Measurements from ENCODE around the gene FASTK.

Gene FASTK

DNA sequence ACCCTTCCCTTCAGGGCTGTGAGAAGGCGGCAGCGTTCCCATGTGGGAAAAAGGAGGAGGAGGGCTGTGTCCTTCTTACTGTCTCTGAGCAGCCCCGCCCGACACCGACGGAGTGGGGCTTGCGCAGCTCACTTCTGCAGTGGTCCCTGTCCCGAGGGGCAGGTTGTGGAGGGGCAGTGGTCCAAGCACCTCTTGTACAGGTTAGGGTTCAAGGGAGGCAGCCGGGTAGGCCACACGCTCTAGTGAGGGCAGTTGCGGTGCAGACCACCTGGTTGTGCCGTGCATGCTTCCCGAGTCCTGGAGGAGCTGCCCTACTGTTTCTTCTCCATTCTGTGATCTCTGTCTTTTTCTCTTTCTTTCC lies 38.4 kb upstream of the FASTK start:
- no peak for DNase-seq (ENCODE audit: low read depth)
- H3K4me3 ChIP-seq (ENCODE audit: low read depth, low read length): no peak overlapping the region

DNA sequence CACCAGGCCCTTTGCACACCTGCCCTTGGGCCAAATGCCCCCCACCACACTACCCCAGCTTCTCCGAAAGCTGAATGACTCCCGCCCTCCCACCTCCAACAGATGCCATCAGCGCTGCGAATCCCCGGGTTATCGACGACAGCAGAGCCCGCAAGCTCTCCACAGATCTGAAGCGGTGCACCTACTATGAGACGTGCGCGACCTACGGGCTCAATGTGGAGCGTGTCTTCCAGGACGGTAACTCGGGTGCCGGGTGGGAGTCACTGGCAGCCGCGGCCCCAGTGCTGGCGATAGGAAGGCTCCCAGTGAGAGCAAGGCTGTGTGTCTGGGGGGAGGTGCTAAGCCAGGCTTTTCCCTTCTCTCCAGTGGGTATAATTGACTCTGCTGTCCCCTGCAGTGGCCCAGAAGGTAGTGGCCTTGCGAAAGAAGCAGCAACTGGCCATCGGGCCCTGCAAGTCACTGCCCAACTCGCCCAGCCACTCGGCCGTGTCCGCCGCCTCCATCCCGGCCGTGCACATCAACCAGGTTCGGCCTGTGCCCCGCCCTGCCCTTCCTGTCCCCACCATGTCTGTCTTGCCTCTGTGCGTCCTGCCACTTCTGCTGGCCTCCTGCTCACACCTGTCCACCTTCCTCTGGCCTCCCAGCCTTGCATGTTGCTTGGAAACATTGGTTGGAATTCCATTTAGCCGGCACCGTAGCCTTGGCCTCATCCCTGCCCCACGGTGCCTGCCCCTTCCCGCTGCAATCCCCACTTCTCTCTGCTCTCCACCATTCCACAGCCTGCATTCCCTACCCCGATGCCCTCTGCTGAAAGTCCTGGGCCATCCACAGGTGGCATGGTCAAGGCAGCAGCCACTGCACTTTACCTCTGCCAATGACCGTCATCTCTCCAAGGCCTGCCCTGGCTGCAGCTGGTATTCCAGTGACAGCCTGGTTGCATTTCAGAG lies 37.8 kb upstream of the FASTK start:
- no peak for DNase-seq (ENCODE audit: low read depth)
- no peak overlapping the region for H3K4me3 ChIP-seq (ENCODE audit: low read depth, low read length)

DNA sequence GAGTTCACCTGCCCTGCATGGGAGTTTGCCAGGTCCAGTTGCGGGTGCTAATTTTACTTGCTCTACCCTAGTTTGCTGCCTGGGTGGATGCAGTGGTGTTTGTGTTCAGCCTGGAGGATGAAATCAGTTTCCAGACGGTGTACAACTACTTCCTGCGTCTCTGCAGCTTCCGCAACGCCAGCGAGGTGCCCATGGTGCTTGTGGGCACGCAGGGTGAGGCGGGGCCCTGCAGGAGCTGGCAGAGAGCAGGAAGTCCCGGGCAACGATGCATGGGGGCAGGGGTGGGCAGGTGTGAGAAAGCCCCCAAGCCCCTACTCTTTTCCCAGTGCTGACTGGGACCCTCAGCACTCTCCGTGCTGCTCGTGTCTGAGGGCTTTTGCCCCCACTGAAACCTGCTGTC lies 37.0 kb upstream of the FASTK start:
- no peak overlapping the region for H3K4me3 ChIP-seq (ENCODE audit: low read depth, low read length)
- no peak for DNase-seq (ENCODE audit: low read depth)

DNA sequence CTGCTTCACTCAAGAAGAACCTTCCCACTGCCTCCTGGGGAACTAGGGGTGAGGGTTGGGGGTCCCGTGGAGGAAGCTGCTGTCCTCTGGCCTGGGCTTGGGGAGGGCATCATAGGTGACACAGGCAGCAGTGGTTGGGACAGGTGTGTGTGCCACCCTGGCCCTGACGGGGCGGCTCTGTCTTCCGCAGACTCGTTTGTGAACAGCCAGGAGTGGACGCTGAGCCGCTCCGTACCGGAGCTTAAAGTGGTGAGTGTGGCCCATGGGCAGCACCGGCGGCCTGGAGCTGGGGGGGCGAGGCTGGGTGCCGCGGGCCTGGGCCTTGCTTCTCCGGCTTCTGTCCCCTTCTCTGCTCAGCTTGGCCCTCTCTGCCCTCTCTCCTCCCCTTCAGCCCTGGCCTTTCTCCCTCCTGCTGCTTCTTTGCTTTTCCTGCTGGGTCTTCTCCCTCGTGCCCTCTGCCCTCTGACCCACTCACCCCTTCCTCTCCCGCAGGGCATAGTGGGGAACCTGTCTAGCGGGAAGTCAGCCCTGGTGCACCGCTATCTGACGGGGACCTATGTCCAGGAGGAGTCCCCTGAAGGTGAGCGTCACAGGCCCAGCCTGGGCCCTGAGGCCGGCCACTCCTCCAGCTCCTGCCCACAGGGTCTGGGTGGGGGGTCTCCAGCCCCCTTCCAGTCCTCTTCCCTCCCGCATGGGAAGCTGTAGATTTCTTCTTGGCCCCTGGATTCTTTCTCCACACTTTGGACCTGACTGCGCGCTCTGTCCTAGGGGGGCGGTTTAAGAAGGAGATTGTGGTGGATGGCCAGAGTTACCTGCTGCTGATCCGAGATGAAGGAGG lies 36.2 kb upstream of the FASTK start:
- H3K4me3 ChIP-seq (ENCODE audit: low read depth, low read length): no peak overlapping the region

DNA sequence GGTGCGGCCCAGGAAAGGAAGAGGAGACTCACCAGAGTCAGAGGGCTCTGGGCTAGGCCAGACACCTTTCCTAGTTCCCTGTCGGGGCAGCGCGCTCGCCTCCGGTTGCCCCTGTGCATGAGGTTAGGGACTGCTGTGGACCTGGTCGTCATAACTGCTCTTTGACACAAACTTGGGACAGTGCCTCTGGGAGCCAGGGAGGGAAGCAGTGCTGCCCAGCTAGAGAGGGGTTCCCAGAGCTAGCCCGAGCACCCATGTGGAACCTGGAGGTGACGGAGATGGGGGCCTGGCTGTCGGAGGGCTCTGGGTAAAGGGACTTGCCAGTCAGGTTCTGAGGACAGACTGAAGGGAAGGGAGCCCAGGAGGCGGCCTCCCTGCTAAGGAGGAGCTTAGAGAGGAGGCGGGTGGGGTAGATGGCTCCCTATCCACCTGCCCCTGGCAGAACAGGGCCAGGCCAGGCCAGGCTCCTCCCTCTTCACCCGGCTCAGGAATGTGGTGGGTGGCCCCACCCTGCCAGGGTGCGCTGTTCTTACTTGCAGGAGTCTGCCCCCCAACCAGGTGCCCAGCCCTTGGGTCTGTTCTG lies 35.3 kb upstream of the FASTK start:
- H3K4me3 ChIP-seq (ENCODE audit: low read depth, low read length): no peak overlapping the region
- DNase-seq (ENCODE audit: low read depth): no peak

More for the DNA sequence above, 36.2 kb upstream of the FASTK start:
- no peak for DNase-seq (ENCODE audit: low read depth)

DNA sequence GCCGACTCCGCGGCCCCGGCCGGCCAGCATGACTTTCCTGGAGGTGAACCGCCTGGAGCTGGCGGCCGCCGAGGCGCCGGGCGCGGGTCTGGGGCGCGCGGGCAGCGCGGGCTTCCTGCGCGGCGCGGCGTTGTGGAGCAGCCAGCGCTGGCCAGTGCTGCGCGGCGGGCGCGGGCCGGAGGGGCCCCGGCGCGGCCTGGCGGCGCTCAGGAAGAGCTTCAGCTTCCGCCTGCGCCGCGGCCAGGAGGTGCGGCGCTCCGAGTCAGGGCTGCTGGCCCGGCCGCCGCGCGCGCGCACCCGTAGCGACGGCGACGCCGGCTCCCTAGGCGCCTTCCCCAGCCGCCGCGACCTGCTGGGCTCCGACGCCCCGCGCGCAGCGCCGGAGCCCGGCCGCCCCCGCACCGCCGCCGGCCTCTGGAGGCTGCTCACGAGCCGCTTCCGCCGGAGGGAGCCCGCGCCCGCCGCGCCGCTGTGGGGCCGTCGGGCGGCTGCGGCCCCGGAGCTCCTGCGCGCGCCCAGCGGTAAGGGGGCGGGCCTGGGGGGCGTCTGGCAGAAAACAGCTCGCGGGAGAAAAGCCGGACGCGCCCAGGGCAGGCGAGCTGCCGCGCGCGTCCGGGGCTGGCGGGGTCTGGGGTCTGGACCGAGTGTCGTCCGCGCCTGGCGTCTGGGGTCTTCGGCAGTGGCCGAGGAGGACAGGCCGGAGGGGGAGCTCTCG lies 34.7 kb upstream of the FASTK start:
- no peak overlapping the region for H3K4me3 ChIP-seq (ENCODE audit: low read depth, low read length)

DNA sequence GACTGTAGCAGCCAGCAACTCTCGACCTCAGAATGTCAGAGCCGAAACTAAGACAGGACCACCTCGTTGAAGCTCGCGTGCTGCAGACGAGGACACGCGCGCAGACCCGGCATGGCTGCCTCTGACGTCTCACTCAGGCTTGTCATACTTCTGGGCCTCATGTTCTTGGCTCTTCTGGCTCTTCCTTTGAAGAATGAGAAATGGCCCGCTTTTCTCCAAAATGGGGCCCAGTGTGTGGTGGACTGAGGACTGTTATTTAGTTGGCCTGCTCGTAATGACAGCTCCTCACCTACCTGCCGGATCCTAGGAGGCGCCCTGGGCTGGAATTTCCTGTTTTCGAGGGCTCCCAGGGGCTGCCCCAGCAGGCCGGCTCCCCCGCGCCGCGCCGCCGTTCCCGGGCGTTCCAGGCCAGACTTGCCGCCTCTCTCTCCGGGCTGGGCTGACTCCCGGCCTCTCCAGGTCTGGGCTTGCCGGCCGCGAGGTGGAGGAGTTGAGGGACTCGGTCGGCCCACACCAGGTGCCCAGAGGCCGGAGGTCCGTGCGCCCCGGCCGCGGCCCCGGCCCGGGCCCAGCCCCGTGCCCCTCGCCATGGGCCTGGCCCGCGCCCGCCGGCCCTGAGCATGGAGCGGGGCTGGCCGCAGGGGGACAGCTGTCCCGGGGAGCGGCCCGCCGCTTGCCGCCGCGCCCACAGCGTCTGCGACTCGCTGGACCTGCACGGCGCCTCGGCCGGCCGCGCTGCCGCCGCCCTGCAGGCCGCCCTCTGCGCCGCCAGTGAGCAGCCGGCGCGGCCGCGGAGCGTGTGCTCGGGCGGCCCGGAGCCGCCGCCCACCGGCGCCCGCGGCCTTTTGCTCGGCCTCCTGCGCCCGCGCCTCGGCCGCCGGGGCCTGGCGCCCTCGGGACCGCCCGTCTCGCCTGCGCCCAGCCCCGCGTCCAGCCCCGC lies 33.8 kb upstream of the FASTK start:
- no peak for DNase-seq (ENCODE audit: low read depth)
- H3K4me3 ChIP-seq (ENCODE audit: low read depth, low read length): peak overlapping the region; percentile 9

More for the DNA sequence above, 34.7 kb upstream of the FASTK start:
- DNase-seq (ENCODE audit: low read depth): no peak

DNA sequence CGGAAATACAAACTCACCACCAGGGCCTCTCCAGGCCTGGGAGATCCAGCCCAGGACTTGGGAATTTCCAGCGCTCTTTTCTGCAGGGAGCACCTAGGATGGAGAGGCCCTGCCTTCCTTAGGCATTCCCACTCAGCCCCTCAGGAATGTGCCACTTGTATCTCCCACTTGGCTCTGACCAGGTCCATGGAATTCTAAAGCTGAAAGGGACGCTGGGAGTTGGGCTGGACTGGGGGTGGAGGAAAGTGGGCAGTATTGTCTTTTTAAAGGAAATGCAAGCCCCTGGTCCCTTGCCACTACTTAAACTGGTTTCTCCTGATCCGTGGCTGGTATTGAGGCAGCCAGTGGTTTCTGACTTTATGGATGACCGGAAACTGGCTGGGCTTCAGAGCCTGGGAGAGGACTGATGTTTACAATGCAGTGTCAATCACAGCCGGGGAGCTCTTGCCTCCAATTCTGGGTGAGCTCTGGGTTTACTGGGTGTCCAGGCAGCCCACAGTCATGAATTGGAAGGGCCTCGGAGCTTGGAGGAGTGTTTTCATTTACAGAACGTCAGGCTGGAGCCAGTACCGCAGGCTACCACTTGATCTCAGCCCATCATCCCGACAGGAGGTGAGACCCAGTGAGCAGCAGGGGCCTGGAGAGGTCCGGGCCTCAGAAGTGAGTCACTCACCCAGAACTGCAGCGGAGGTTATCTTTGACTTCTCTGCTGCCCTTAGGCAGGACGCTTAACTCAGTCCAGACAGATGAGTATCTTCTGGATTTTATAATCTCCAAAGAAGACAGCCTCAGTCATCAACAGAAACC lies 32.9 kb upstream of the FASTK start:
- DNase-seq (ENCODE audit: low read depth): no peak
- no peak overlapping the region for H3K4me3 ChIP-seq (ENCODE audit: low read depth, low read length)

DNA sequence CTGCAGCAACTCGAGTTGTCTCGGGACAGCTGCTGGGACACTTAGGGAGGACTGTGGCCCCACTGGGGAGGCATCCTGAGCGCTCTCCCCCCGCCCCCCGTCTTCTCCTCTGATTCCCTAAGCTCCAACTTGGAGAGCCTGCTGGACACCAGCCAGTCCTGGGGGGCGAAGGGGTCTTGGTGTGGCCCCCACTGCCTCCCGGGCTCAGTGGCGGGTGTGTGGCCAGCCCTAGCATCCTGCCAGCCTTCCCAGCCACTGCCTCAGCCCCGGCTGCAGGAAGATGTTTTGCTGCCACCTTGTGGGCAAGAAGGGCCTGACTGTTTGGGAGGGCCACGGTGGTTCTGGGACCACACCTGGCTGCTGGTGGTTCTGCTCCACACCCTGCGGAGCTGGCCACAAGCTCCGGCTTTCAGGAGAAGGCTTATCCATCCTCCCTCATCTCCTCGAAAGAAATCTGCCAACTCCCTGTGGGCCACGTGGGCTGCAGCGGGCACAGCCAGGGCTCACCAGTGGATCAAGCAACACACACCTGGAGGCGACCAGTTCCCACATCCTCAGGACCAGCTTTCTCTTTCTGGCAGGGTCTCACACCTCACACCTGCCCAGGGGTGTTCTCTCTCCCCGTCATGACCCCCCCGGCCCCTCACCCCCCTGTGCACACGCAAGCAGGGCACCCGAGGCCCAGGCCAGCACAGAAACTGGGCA lies 30.5 kb upstream of the FASTK start:
- no peak for DNase-seq (ENCODE audit: low read depth)
- H3K4me3 ChIP-seq (ENCODE audit: low read depth, low read length): no peak overlapping the region

DNA sequence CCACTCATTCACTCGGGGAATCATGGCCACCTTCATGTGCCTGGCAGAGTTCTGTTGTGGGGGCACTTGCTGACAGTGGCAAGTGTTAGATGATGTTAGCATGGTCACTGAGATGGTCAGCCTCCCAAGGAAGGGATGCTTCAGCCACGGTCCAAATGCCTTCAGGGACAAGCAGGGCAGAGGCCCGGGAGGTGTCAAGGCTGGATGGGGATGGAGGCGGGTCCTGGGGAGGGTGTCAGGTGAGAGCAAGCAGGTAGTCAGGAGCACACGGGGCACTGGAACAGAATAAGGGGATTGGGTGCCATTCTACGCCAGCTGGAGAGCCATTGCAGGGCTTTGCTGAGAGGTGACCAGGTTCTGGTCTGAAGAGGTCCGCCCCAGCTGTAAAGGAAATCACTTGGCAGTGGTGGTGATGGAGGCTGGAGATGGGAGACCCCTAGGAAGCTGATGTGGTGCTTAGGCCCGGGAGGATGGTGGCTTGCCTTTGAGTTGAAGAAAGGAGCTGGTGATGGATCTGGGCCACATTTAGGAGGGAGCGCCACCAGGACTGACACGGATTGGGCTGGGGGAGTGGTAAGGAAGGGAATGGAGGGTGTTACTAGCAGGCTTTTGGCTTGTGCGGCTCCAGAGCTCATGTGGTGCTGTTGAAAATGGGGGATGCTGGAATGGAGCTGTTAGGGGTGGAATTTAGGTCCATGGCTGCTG lies 29.8 kb upstream of the FASTK start:
- no peak overlapping the region for H3K4me3 ChIP-seq (ENCODE audit: low read depth, low read length)
- no peak for DNase-seq (ENCODE audit: low read depth)

DNA sequence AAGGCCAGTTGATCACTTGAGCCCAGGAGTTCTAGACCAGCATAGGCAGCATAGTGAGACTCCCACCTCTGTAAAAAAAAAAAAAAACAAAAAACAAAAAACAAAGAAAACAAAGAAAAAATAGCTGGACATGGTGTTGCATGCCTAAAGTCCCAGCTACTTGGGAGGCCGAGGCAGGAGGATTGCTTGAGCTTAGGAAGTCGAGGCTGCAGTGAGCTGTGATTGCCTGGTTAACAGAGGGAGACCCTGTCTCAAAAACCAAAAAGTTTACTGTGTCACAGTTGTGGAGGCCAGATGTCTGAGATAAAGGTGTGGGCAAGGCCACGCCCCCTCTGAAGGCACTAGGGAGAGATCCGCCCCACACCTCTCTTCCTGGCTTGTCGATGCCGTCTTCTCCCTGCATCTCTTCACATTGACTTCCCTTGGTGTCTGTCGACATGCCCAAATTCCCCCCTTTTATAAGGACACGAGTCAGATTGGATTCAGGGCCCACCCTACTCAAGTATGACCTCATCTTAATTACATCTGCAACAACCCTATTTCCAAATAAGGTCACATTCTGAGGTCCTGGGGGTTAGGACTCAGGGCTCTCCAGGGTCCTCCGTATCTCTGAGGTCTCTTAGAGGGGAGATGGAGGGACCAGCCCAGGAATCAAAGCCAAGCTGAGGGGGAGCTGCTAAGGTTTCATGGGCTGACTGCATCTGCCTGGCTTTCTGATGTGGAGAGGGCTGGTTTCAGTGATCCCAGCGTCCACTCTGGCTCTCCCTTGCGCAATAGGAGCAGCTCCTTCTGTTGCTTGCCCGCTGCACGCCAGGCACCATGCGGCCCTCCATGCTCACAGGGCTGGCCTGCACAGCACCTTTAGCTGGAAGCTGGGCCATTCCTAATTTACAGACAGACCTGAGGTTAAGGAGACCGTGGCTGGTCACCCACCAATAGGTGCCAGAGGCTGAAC lies 28.8 kb upstream of the FASTK start:
- DNase-seq (ENCODE audit: low read depth): no peak
- no peak overlapping the region for H3K4me3 ChIP-seq (ENCODE audit: low read depth, low read length)

DNA sequence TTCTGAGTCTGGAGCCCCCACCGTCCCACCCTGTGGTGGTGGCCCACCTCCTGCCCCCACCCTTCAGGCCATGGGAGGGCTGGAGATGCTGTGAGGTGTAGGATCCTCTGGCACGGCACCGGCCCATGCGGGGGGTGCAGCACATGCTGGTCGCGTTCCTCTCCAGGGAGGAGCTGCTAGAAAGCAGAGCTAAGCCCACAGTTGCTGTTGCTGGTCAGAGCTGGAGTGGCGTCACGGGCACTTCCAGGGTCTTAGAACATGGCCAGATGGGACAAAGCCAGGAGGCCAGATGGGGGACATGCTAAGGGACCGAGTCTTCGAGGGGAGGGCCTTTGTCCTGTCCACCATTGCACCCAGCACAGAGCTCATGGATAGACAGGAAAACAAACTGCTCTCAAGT lies 27.3 kb upstream of the FASTK start:
- H3K4me3 ChIP-seq (ENCODE audit: low read depth, low read length): no peak overlapping the region
- DNase-seq (ENCODE audit: low read depth): no peak

DNA sequence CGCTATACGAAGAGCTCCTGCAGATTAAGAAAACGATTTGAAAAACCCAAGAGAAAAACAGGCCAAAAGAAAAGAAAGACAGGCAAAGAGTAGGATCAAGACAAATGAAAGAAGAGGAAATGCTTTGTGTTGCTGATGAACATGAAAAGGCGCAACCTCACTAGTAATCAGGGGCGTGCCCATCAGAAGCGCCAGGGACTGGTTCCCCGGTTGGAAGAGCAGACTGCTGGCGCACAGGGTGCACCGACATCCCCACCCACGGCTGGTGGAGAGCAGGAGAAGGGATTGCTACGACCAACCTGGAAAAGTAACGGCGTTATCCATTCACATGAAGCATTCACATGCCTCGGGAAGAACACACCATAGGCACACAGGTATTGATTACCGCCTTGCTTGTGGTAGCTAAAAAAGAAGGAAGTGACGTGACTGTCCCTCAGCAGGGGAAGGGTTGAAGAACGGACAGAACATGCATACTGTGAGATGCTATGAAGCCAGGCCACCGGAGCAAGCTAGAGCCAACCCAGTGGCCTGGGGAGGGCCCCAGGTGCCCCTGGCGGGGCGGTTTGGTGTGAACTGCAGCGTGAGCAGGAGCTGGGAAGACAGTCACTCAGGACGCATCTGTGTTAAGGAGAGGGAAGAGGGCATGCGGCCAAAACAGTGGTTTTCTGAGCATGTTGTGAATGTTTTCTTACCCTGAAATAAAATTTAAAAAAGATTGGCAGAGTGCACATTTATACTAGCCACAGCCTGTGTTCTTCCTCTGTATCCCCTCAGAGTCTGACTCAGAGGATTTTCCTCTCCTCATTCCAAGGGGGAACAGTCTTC lies 24.0 kb upstream of the FASTK start:
- DNase-seq (ENCODE audit: low read depth): no peak
- H3K4me3 ChIP-seq (ENCODE audit: low read depth, low read length): no peak overlapping the region

DNA sequence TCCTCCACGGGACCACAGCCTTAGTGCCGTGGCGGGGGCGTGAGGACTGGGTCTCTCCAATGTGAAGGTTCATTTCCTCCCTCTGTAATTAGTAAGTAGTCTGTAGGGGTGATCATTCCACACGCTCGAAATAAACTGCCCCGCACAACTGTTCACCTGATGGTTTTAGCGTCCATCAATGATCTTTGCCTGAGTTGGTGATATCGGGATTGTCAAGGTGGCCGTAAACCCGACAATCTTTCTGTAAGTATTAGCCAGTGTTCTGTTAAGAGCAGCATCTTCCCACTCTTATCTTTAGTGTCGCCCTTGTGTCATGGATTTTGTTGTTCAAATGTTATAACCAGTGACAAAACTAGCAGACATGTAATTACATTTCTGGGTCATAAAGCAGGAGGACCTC lies 23.4 kb upstream of the FASTK start:
- H3K4me3 ChIP-seq (ENCODE audit: low read depth, low read length): no peak overlapping the region
- no peak for DNase-seq (ENCODE audit: low read depth)

DNA sequence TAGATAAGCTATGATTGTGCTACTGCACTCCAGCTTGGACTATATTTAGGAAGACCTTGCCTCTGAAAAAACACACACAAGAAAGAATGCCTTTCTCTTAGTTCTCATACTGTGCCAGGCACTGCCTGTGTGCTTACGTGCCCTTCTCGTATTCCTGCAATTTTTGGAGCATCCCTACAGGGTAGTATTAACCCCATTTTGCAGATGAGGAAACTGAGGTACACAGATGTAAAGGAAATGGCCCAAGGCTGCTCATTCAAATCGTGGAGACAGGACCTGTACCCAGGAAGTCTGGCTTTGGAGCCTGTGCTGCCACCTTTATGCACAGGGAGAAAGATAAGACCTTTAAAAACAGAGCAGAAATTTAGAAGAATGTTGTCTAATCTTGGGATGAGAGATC lies 22.4 kb upstream of the FASTK start:
- no peak for DNase-seq (ENCODE audit: low read depth)
- H3K4me3 ChIP-seq (ENCODE audit: low read depth, low read length): no peak overlapping the region
